HuH-7 (cell line): ENCODE data around the gene BCAR1.

Experiments
- DNase-seq: peaks from one replicate; pipeline ENCODE4 v3.0.0; 2011; ENCODE audit warnings: low spot score

Gene BCAR1

GRCh38 chr16:75203667-75204409 is 47.6 kb downstream of the BCAR1 start:
- no peak for DNase-seq

- DNase-seq = no peak
These were observed 48.3 kb downstream of the BCAR1 start for GRCh38 chr16:75203096-75203495.

GRCh38 chr16:75202069-75202590 is 49.3 kb downstream of the BCAR1 start:
- no peak for DNase-seq

GRCh38 chr16:75198135-75198600 is 53.3 kb downstream of the BCAR1 start:
- DNase-seq = no peak

- DNase-seq = no peak
These were observed 53.8 kb downstream of the BCAR1 start for GRCh38 chr16:75197522-75198134.

GRCh38 chr16:75196836-75197235 is 54.6 kb downstream of the BCAR1 start:
- no peak for DNase-seq

- no peak for DNase-seq
These were observed 55.3 kb downstream of the BCAR1 start for GRCh38 chr16:75195811-75196790.

GRCh38 chr16:75193730-75194444 is 57.5 kb downstream of the BCAR1 start:
- no peak for DNase-seq

- no peak for DNase-seq
These were observed 58.2 kb downstream of the BCAR1 start for GRCh38 chr16:75193265-75193650.

GRCh38 chr16:75192606-75193264 is 58.7 kb downstream of the BCAR1 start:
- DNase-seq = no peak

- DNase-seq = no peak
These were observed 61.7 kb downstream of the BCAR1 start for GRCh38 chr16:75189638-75190245.

GRCh38 chr16:75188832-75189477 is 62.5 kb downstream of the BCAR1 start:
- no peak for DNase-seq

GRCh38 chr16:75181630-75182029 is 69.8 kb downstream of the BCAR1 start:
- no peak for DNase-seq

GRCh38 chr16:75179208-75179607 is 72.2 kb downstream of the BCAR1 start:
- DNase-seq = no peak
